GM12875 (cell line): Measurements from ENCODE around the gene MAML3.

Experiments
- H3K4me3 ChIP-seq: one replicate; pipeline ENCODE4 v1.5.1; 2011; ENCODE audit warnings: low read depth, low read length, control low read depth
- TF ChIP-seq, protein P1 (sequence below): IDR thresholded peaks from 2 replicates; pipeline ENCODE4 v1.5.1; 2011; ENCODE audit warnings: low read depth, mild to moderate bottlenecking, control low read depth, inconsistent platforms, low read length, moderate library complexity, borderline replicate concordance; ENCODE audit not compliant: insufficient read depth

The MAML3 gene

DNA sequence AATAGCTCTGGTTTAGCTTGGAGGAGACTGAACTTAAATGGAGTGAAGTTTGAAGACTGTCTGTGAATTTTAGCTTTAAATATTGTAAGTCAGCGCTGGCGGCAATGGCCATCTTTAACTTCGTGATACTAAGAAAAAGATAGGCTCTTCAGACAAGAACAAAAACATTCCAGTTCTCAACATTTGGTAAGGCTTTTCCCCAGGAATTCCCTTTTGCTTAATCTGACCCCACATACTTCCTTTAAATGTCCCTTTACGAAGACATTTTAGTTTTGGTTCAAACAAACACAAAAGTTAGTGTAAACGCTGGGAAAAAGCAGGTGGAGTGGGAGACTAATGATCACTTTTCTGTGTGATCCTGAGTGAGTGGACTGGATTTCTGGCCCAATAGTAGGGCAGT is 106.2 kb downstream of the MAML3 start:
- H3K4me3 ChIP-seq: no peak overlapping the region
- TF ChIP-seq, protein P1, sequence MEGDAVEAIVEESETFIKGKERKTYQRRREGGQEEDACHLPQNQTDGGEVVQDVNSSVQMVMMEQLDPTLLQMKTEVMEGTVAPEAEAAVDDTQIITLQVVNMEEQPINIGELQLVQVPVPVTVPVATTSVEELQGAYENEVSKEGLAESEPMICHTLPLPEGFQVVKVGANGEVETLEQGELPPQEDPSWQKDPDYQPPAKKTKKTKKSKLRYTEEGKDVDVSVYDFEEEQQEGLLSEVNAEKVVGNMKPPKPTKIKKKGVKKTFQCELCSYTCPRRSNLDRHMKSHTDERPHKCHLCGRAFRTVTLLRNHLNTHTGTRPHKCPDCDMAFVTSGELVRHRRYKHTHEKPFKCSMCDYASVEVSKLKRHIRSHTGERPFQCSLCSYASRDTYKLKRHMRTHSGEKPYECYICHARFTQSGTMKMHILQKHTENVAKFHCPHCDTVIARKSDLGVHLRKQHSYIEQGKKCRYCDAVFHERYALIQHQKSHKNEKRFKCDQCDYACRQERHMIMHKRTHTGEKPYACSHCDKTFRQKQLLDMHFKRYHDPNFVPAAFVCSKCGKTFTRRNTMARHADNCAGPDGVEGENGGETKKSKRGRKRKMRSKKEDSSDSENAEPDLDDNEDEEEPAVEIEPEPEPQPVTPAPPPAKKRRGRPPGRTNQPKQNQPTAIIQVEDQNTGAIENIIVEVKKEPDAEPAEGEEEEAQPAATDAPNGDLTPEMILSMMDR: no peak

DNA sequence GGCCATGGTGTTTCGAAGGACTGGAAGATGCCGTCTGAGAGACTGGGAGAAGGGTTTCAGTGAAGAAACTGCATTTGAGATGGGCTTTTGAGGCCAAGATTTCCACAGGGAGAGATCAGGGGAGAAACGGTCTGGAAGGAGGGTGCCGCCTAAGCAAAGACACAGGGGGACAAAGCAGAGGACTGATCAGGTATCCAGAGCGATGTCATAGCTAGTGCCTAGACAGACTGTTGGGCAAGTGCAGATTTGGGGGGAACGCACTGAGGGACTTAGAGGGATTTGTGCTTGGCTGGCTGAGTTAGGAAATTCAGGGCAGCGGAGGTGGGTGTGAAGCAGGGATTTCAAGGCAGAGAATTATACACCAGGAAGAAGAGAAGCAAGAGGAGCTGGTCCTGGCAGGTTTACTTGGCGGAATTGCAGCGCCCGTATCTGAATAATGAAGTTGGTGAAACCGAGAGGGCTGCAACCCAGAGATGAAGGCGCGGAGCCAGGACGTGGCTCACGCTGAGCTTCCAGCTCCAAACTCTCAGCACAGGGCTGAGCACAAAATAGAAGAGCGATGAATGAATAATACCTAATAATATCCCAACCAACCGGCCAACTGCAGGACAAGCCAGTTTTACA is 106.9 kb downstream of the MAML3 start:
- TF ChIP-seq, protein P1: no peak
- no peak overlapping the region for H3K4me3 ChIP-seq

DNA sequence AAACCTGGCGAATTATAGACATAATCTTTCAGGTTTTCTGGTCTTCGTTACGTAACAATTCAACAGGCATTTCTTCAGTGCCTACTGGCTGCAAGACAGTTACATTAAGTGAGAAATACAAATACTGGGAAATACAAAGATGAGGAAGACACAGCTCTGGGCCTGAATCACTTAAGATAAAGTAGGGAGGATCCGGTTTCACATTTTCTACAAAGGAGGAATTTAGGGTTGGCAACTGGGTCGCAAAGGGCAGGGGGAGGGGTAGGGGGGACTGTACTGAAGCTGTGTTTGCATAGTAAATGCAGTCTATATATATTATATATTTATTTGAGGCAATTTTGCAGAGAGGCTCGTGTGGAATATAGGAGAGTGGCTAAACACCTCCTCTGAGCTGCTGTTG is 107.4 kb downstream of the MAML3 start:
- no peak overlapping the region for H3K4me3 ChIP-seq
- TF ChIP-seq, protein P1: no peak

DNA sequence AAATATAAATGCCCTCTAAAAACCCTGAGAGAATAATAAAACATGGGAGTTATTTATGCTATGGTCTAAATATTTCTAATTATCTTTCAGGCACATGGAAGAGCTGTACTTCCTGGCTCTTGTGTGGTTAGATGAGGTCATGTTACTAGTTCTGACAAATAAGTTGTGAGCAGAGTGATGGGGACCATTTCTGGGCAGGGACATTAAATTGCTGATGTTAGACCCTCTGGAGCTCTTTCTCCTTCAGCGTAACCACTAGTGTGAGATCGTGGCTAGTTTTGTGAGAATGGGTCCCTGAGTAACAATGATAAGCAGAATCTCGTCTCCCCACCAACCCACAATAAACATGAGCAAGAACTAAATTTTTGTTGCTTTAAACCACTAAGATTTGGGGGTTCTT is 108.0 kb downstream of the MAML3 start:
- TF ChIP-seq, protein P1: no peak
- no peak overlapping the region for H3K4me3 ChIP-seq

DNA sequence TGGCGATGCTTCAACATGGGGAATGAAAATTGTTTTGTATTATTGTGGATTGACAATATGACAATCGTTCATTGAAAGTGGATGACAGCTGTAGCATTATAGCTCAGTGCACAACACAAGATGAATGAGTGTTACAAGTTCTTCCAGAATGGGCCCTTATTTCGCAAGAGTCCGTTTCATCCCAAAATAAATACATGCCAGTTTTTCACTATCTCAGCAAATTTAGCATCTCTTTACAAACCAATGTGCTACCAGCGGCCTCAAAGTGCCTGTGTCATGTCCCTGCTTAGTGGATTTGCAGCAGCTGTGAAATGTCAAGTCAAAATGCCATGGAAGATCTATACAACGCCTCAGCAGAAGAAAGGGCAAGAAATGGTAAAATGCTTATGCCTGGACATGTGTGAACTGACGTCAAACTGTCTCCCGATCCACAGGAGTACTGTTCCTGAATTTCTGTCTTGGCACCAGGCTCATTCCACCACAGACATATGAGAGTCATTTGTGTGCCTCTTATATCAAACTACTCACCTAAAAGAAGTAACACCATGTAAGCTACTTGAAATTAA is 109.6 kb downstream of the MAML3 start:
- TF ChIP-seq, protein P1: no peak
- H3K4me3 ChIP-seq: no peak overlapping the region

DNA sequence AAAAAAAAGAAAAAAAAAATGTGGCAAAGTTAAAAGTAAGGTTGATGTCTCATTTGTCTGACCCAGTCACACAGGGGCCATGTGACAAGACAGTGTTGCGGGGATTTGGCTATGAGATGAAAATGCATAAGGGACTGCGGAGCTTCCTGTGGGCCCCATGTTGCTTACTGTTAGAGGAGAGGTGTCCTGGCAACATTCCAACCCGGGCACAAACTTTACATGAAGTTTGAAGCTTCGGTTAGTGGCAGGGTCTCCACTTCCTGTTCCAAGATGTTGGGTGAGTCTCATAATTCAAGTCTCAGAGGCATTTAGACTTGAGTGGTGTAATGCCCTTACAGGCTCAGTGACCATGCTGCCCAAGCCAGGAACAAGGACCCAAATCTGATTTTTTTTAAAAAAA is 111.3 kb downstream of the MAML3 start:
- TF ChIP-seq, protein P1: no peak
- H3K4me3 ChIP-seq: no peak overlapping the region

DNA sequence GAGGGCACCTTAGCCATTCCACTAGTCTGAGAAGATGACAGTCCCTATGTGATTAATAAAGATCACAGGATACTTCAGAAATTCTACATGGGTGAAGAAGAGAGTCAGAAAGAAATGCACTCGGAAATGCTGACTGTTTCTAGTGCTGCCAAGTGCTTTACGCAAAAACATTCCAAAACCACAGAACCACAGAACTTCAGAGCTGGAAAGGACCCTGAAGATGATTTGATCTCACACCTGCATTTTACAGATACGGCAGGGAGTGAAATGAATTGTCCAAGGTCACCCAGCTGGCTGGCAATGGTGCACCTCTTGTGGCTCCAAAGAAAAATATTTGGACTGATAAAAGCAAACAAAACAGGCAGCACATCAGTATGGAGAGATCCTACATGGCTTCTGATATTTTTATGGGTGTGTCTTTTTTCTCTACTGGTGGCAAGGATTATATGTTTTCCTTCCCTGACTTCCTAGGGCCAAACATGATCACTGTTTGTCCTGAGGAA is 115.9 kb downstream of the MAML3 start:
- TF ChIP-seq, protein P1: no peak

More for the DNA sequence above, 115.9 kb downstream of the MAML3 start:
- no peak overlapping the region for H3K4me3 ChIP-seq
